C4-2B (cell line): ENCODE results near the gene PLS3.
"Not testable (repeated sequence)": the region's sequence is repeated elsewhere in the genome, so short reads cannot be mapped to it uniquely, and the experiment has no call there.

Source experiments
- H3K27ac ChIP-seq: fragments of 450-650 bp; 2 replicates; pipeline ENCODE4 v1.5.1; 2017
- ZFX ChIP-seq: fragments of 450-650 bp; IDR thresholded peaks from 2 replicates; pipeline ENCODE4 v1.6.1; 2017
- TF ChIP-seq, protein P1 (sequence below): fragments of 450-650 bp; conservative IDR thresholded peaks from 2 replicates; pipeline ENCODE4 v1.5.1; 2017; ENCODE audit warnings: mild to moderate bottlenecking

PLS3 gene

DNA sequence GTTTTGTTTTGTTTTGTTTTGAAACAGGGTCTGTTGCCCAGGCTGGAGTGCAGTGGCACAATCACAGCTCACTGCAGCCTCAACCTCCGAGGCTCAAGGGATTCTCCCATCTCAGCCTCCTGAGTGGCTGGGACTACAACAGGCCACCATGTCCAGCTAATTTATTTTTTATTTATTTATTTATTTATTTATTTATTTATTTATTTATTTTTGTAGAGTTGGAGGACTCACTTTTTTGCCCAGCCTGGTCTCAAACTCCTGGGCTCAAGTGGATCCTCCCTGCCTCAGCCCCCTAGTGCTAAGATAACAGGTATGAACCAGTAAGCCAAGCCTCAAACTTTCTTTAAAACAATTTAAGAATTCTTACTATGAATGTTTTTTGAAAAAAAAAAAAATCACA, 26.6 kb upstream of the PLS3 start:
- TF ChIP-seq, protein P1, sequence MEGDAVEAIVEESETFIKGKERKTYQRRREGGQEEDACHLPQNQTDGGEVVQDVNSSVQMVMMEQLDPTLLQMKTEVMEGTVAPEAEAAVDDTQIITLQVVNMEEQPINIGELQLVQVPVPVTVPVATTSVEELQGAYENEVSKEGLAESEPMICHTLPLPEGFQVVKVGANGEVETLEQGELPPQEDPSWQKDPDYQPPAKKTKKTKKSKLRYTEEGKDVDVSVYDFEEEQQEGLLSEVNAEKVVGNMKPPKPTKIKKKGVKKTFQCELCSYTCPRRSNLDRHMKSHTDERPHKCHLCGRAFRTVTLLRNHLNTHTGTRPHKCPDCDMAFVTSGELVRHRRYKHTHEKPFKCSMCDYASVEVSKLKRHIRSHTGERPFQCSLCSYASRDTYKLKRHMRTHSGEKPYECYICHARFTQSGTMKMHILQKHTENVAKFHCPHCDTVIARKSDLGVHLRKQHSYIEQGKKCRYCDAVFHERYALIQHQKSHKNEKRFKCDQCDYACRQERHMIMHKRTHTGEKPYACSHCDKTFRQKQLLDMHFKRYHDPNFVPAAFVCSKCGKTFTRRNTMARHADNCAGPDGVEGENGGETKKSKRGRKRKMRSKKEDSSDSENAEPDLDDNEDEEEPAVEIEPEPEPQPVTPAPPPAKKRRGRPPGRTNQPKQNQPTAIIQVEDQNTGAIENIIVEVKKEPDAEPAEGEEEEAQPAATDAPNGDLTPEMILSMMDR = no peak
- TF ChIP-seq ZFX = no peak
- no peak overlapping the region for H3K27ac ChIP-seq

DNA sequence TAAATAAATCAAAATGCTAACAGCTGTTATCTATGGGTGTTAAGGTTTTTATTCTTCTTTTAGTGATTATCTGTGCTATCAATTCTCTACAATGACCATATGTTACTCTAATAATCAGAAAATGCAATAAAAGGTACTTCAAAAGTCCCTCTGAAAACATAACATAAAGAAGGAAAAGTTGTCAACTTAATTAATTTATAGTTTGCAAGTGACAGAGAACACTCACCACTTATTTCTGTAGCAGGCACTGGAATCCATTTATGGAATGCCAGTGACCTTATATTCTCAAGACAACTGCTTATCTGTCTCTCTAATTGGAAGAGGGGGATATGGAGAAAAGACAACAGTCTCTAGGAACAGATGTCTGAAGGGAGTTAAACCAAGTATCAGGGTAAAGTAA, 25.6 kb upstream of the PLS3 start:
- TF ChIP-seq, protein P1 = no peak
- TF ChIP-seq ZFX = no peak
- no peak overlapping the region for H3K27ac ChIP-seq

GRCh38 chrX:115535844-115536243, 25.1 kb upstream of the PLS3 start:
- TF ChIP-seq, protein P1 = no peak
- TF ChIP-seq ZFX = no peak
- no peak overlapping the region for H3K27ac ChIP-seq

- no peak overlapping the region for H3K27ac ChIP-seq
- TF ChIP-seq ZFX = no peak
- TF ChIP-seq, protein P1 = no peak
These were observed 21.1 kb upstream of the PLS3 start for GRCh38 chrX:115539841-115540240.

- not testable (repeated sequence) for H3K27ac ChIP-seq
These were observed 19.9 kb upstream of the PLS3 start for GRCh38 chrX:115541045-115541444.

DNA sequence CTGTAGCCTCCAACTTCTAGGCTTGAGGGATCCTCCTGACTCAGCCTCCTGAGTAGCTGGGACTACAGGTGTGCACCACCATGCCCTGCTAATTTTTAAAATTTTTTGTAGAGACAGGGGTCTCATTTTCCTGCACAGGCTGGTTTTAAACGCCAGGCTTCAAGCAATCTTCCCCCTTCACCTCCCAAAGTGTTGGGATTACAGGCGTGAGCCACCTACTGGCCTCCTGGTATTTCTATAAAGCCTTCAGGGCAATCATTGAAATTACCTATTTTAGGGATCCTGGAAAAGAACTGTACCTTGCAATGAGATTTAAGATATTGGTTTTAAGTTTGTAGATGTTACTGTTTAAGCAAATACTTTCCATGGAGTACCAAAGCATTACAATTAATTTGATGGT, 13.5 kb upstream of the PLS3 start:
- TF ChIP-seq ZFX = no peak
- TF ChIP-seq, protein P1 = peak; percentile 32
- no peak overlapping the region for H3K27ac ChIP-seq

- H3K27ac ChIP-seq = no peak overlapping the region
- TF ChIP-seq, protein P1 = no peak
- no peak for TF ChIP-seq ZFX
These were observed 12.0 kb upstream of the PLS3 start for GRCh38 chrX:115549008-115549407.

DNA sequence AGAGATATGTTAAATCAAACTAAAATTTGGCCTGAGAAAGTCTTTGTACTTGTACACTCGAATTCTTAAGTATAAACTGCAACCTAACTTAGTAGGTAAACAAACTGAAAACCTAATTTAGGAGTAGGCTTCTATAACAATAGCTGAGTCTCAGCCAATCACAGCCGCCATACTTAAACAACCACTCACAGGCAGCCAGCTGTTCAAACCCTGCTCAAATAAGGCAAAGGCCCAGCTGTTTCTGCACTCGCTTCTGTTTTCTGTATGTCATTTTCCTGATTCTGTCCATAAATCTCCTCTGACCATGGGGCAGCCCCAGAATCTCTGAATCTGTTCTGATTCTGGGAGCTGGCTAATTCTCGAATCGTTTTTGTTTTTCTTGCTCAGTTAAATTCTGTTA, 7.8 kb upstream of the PLS3 start:
- no peak overlapping the region for H3K27ac ChIP-seq
- TF ChIP-seq ZFX = no peak
- TF ChIP-seq, protein P1 = no peak
